ENCODE data around the gene STARD5. TPM values are rescaled to one million over a fixed set of nuclear protein-coding genes. Genes with fewer than 3 reads are reported as not detected.

The STARD5 gene
- total RNA-seq, 1 donor from 2014 or later, result 3.1 TPM

GRCh38 chr15:81298611-81299010 lies 25.3 kb downstream of the STARD5 start:
- TF ChIP-seq CTCF (IDR thresholded peaks at IDR 0.05; ENCODE audit: partially characterized antibody, unreplicated experiment), result no peak
- no peak for DNase-seq
- no peaks in the 10 kb centered on the region for H3K36me3 Mint-ChIP-seq (ENCODE audit: unreplicated experiment)
- H3K9me3 Mint-ChIP-seq (ENCODE audit: unreplicated experiment), result peaks cover 6% of the 10 kb centered on the region
- H3K4me3 Mint-ChIP-seq (ENCODE audit: unreplicated experiment), result no peak overlapping the region
- peaks cover 5% of the 10 kb centered on the region for H3K27me3 Mint-ChIP-seq (ENCODE audit: unreplicated experiment)
- no peak overlapping the region for H3K27ac Mint-ChIP-seq (ENCODE audit: unreplicated experiment)
- H3K4me1 Mint-ChIP-seq (ENCODE audit: low read depth, unreplicated experiment), result peaks cover 3% of the 10 kb centered on the region

GRCh38 chr15:81297603-81298575 lies 26.1 kb downstream of the STARD5 start:
- no peak for DNase-seq
- no peak overlapping the region for H3K27ac Mint-ChIP-seq (ENCODE audit: unreplicated experiment)
- H3K9me3 Mint-ChIP-seq (ENCODE audit: unreplicated experiment), result peaks cover 4% of the 10 kb centered on the region
- no peak overlapping the region for H3K4me3 Mint-ChIP-seq (ENCODE audit: unreplicated experiment)
- no peak for TF ChIP-seq CTCF (IDR thresholded peaks at IDR 0.05; ENCODE audit: partially characterized antibody, unreplicated experiment)
- H3K36me3 Mint-ChIP-seq (ENCODE audit: unreplicated experiment), result no peaks in the 10 kb centered on the region
- peaks cover 3% of the 10 kb centered on the region for H3K27me3 Mint-ChIP-seq (ENCODE audit: unreplicated experiment)
- H3K4me1 Mint-ChIP-seq (ENCODE audit: low read depth, unreplicated experiment), result no peaks in the 10 kb centered on the region

GRCh38 chr15:81297147-81297572 lies 26.8 kb downstream of the STARD5 start:
- no peak for DNase-seq
- no peaks in the 10 kb centered on the region for H3K36me3 Mint-ChIP-seq (ENCODE audit: unreplicated experiment)
- H3K27ac Mint-ChIP-seq (ENCODE audit: unreplicated experiment), result no peak overlapping the region
- no peak overlapping the region for H3K4me3 Mint-ChIP-seq (ENCODE audit: unreplicated experiment)
- peaks cover 3% of the 10 kb centered on the region for H3K27me3 Mint-ChIP-seq (ENCODE audit: unreplicated experiment)
- H3K4me1 Mint-ChIP-seq (ENCODE audit: low read depth, unreplicated experiment), result no peaks in the 10 kb centered on the region
- H3K9me3 Mint-ChIP-seq (ENCODE audit: unreplicated experiment), result peaks cover 4% of the 10 kb centered on the region
- no peak for TF ChIP-seq CTCF (IDR thresholded peaks at IDR 0.05; ENCODE audit: partially characterized antibody, unreplicated experiment)

GRCh38 chr15:81296673-81297072 lies 27.3 kb downstream of the STARD5 start:
- H3K4me3 Mint-ChIP-seq (ENCODE audit: unreplicated experiment), result no peak overlapping the region
- H3K36me3 Mint-ChIP-seq (ENCODE audit: unreplicated experiment), result no peaks in the 10 kb centered on the region
- no peak for TF ChIP-seq CTCF (IDR thresholded peaks at IDR 0.05; ENCODE audit: partially characterized antibody, unreplicated experiment)
- DNase-seq, result no peak
- no peaks in the 10 kb centered on the region for H3K4me1 Mint-ChIP-seq (ENCODE audit: low read depth, unreplicated experiment)
- H3K27me3 Mint-ChIP-seq (ENCODE audit: unreplicated experiment), result peaks cover 3% of the 10 kb centered on the region
- no peak overlapping the region for H3K27ac Mint-ChIP-seq (ENCODE audit: unreplicated experiment)
- H3K9me3 Mint-ChIP-seq (ENCODE audit: unreplicated experiment), result peaks cover 4% of the 10 kb centered on the region

GRCh38 chr15:81296186-81296585 lies 27.8 kb downstream of the STARD5 start:
- Mint-ChIP-seq H3K36me3 (ENCODE audit: unreplicated experiment) (no peaks in the 10 kb centered on the region), H3K27ac (ENCODE audit: unreplicated experiment) (no peak overlapping the region), H3K4me3 (ENCODE audit: unreplicated experiment) (no peak overlapping the region), H3K9me3 (ENCODE audit: unreplicated experiment) (peaks cover 4% of the 10 kb centered on the region), H3K4me1 (ENCODE audit: low read depth, unreplicated experiment) (no peaks in the 10 kb centered on the region), H3K27me3 (ENCODE audit: unreplicated experiment) (peaks cover 3% of the 10 kb centered on the region)
- no peak for TF ChIP-seq CTCF (IDR thresholded peaks at IDR 0.05; ENCODE audit: partially characterized antibody, unreplicated experiment)
- DNase-seq, result no peak

All from glutamatergic neuron (in vitro differentiated cells).